H1 (cell line): Measurements from ENCODE around the gene TLR10. TPM values are rescaled to one million over a fixed set of nuclear protein-coding genes. Genes with fewer than 3 reads are reported as not detected.

ENCODE experiments used
- RAD21 ChIP-seq, 2 experiments: IDR thresholded peaks in 1 of 2; conservative IDR thresholded peaks in 1 of 2; 2 replicates each; pipeline ENCODE4 v1.6.1; 2011; ENCODE audit warnings: low read depth in 2 of 2, low read length in 2 of 2, improper control_type of control experiment in 1 of 2, inconsistent platforms in 1 of 2, mild to moderate bottlenecking in 1 of 2, moderate library complexity in 1 of 2
- YY1 ChIP-seq: IDR thresholded peaks from 2 replicates; pipeline ENCODE4 v1.6.1; 2011; ENCODE audit warnings: low read depth, mild to moderate bottlenecking, low read length
- polyA plus RNA-seq, 7 experiments: library from polyadenylated mRNA; depleted of rRNA in 3 of 7; stranded (reverse) in 5 of 7; unstranded in 2 of 7; fragments of >200 nt in 5 of 7; fragments of 200-250 nt in 2 of 7; gene quantifications; 1 replicate in 5 of 7; 2 replicates in 1 of 7; 4 replicates in 1 of 7; pipeline versions ENCODE4 v1.2.1 to v1.2.3, GENCODE V29; 2011 to 2013; ENCODE audit warnings: missing spikeins in 2 of 7, mixed read lengths in 2 of 7
- total RNA-seq: library from RNA; stranded (reverse); fragmentation: NEBNext Ultra II Directional; extraction: Animal tissue kit (Norgen Biotek cat#: 25700); gene quantifications from 2 replicates; pipeline ENCODE4 v1.2.1, GENCODE V29; 2021

Gene TLR10
- total and polyA plus RNA-seq, 2 of the 8 experiments (the other 6 are each of a cell fraction or from before 2014, with no cell fraction given): not detected

DNA sequence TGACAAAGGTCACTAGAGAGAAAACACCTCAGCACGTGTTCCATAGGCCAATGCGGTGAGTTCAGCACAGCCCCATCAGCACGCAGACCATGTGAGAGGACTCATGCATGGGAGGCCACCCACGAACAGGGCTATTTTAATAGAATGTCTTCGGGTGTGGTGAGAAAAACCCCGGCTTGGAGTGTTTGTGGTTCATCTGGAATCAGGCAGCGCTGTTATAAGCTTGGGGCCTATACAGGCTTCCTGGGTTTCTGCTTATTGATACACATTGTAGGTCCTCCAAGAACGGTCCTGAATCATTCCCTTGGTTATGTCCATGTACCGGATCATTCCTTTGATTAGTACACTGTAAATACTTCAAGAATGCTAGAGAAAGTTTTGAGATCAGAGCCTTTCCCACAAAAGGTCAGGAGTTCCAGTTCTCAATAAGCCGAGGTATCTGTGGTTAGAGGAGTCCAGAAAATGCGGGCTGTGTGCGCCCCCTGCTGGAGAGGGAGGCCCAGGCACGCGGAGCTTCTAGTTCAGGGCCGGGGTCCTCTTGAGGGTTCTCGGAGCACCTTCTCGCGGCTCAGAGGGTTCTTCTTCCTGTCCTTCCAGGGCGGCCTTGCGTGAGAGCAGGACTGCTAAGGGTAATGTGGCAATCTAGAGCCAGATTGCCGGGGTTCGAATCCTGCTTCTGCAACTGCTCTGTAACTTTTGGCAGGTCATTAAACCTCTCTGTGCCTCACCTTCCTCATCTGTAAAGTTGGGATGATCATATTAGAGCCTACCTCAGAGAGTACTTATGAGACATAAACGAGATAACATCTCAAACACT lies 51.8 kb downstream of the TLR10 start (continued):
- TF ChIP-seq RAD21 (IDR thresholded peaks at IDR 0.05 in 1 of 2, conservative IDR thresholded peaks at IDR 0.05 in 1 of 2; ENCODE audit: low read depth in 2 of 2, low read length in 2 of 2) (peak; percentile 95 to 97), YY1 (0 out of 2 replicates have a peak, but pooled peaks have one; percentile 20)
